Liver (tissue), 9 donors: ENCODE results near the gene CTBP1. TPM values are rescaled to one million over a fixed set of nuclear protein-coding genes. Genes with fewer than 3 reads are reported as not detected.

Source experiments
- DNase-seq: peaks from one replicate; pipeline ENCODE4 v3.0.0-alpha.2; 2017; ENCODE audit warnings: low spot score
- H3K27ac ChIP-seq, 2 donors: one replicate each; pipeline ENCODE4 v1.7.0; 2013; ENCODE audit warnings: inconsistent platforms in 2 of 2, low read length in 2 of 2, control low read depth in 1 of 2, low read depth in 1 of 2, mild to moderate bottlenecking in 1 of 2
- H3K27me3 ChIP-seq, 4 donors: one replicate each; pipeline versions ENCODE4 v1.6.1 to v1.7.0; 2013; ENCODE audit warnings: low read length in 3 of 4, inconsistent platforms in 1 of 4, mild to moderate bottlenecking in 1 of 4, moderate library complexity in 1 of 4; ENCODE audit not compliant: control insufficient read depth in 4 of 4, insufficient read depth in 4 of 4
- H3K36me3 ChIP-seq, 4 donors: one replicate each; pipeline versions ENCODE4 v1.6.1 to v1.7.0; 2013; ENCODE audit warnings: low read length in 3 of 4, mild to moderate bottlenecking in 3 of 4, low read depth in 1 of 4, moderate library complexity in 1 of 4; ENCODE audit not compliant: control insufficient read depth in 4 of 4, insufficient read depth in 3 of 4
- H3K4me1 ChIP-seq, 4 donors: one replicate each; pipeline versions ENCODE4 v1.6.1 to v1.7.0; 2013; ENCODE audit warnings: low read length in 3 of 4, mild to moderate bottlenecking in 3 of 4, moderate library complexity in 1 of 4; ENCODE audit not compliant: control insufficient read depth in 4 of 4, insufficient read depth in 4 of 4
- H3K4me3 ChIP-seq, 3 donors: one replicate each; pipeline versions ENCODE4 v1.6.1 to v1.7.0; 2013; ENCODE audit warnings: low read length in 3 of 3, control low read depth in 1 of 3, low read depth in 1 of 3, mild to moderate bottlenecking in 1 of 3
- H3K9ac ChIP-seq, 2 donors: one replicate each; pipeline ENCODE4 v1.7.0; 2013; ENCODE audit warnings: low read length in 2 of 2, mild to moderate bottlenecking in 2 of 2, moderate library complexity in 2 of 2, control low read depth in 1 of 2, low read depth in 1 of 2
- H3K9me3 ChIP-seq, 4 donors: one replicate each; pipeline versions ENCODE4 v1.6.1 to v1.7.0; 2013; ENCODE audit warnings: low read length in 3 of 4; ENCODE audit not compliant: control insufficient read depth in 4 of 4
- FOXA2 ChIP-seq: IDR thresholded peaks from 2 replicates; pipeline ENCODE4 v1.6.1; 2016; ENCODE audit warnings: antibody characterized with exemption
- GABPA ChIP-seq, 2 donors: IDR thresholded peaks in 1 of 2; conservative IDR thresholded peaks in 1 of 2; 2 replicates each; pipeline ENCODE4 v1.6.1; 2016; ENCODE audit warnings: antibody characterized with exemption in 2 of 2, mild to moderate bottlenecking in 1 of 2, moderate library complexity in 1 of 2
- HNF4A ChIP-seq, 2 donors: conservative IDR thresholded peaks; 2 replicates each; pipeline ENCODE4 v1.6.1; 2016; ENCODE audit warnings: antibody characterized with exemption in 2 of 2, mild to moderate bottlenecking in 2 of 2
- HNF4G ChIP-seq: IDR thresholded peaks from 2 replicates; pipeline ENCODE4 v1.6.1; 2016; ENCODE audit warnings: antibody characterized with exemption
- JUND ChIP-seq, 2 donors: IDR thresholded peaks; 2 replicates each; pipeline ENCODE4 v1.6.1; 2016; ENCODE audit warnings: antibody characterized with exemption in 2 of 2
- NR2F2 ChIP-seq: IDR thresholded peaks from 2 replicates; pipeline ENCODE4 v1.6.1; 2016; ENCODE audit warnings: antibody characterized with exemption
- RAD21 ChIP-seq, 2 donors: IDR thresholded peaks; 2 replicates each; pipeline ENCODE4 v1.6.1; 2016; ENCODE audit warnings: antibody characterized with exemption in 2 of 2, mild to moderate bottlenecking in 2 of 2
- RXRA ChIP-seq, 2 donors: IDR thresholded peaks; 2 replicates each; pipeline ENCODE4 v1.6.1; 2017 to 2018; ENCODE audit warnings: antibody characterized with exemption in 2 of 2, mild to moderate bottlenecking in 1 of 2
- SP1 ChIP-seq: IDR thresholded peaks from 2 replicates; pipeline ENCODE4 v1.6.1; 2018; ENCODE audit warnings: antibody characterized with exemption, mild to moderate bottlenecking
- WGBS: extraction: QIAGEN DNeasy Blood & Tissue Kit; methylation state at CpG from one replicate; pipeline ENCODE4 v1.1.7; 2013; 5-methylcytosine and 5-hydroxymethylcytosine counted together
- polyA plus RNA-seq, 2 donors: library from polyadenylated mRNA; stranded (reverse) in 1 of 2; unstranded in 1 of 2; fragments of 200-250 nt in 1 of 2; fragments of >200 nt in 1 of 2; fragmentation: Nextera tagmentation in 1 of 2; extraction: Ambion mirVana in 1 of 2; gene quantifications; one replicate each; pipeline versions ENCODE4 v1.2.1 to v1.2.3, GENCODE V29; 2013 to 2015
- total RNA-seq, 2 donors: library from RNA; depleted of rRNA; stranded (reverse); fragments of >200 nt; gene quantifications; one replicate each; pipeline ENCODE4 v1.2.3, GENCODE V29; 2014
- TF ChIP-seq, protein P1 (sequence below): IDR thresholded peaks from 2 replicates; pipeline ENCODE4 v1.6.1; 2016; ENCODE audit warnings: antibody characterized with exemption
- TF ChIP-seq, protein P2 (sequence below): fragments of 150-350 bp; IDR thresholded peaks from 2 replicates; pipeline ENCODE4 v1.5.1; 2017; ENCODE audit warnings: improper control_type of control experiment, low read depth, low read length; ENCODE audit not compliant: missing input control
- TF ChIP-seq, protein P3 (sequence below): IDR thresholded peaks from 2 replicates; pipeline ENCODE4 v1.6.1; 2016; ENCODE audit warnings: antibody characterized with exemption, mild to moderate bottlenecking
- TF ChIP-seq, protein P4 (sequence below): IDR thresholded peaks from 2 replicates; pipeline ENCODE4 v1.6.1; 2016; ENCODE audit warnings: antibody characterized with exemption
- donor health status: healthy.
- donor health status: healthy.
- donor health status: healthy.
- donor health status: healthy.
- donor health status: healthy.

CTBP1 gene
- total and polyA plus RNA-seq, 4 donors, result 27.5 to 156 (median 79.5) TPM

DNA sequence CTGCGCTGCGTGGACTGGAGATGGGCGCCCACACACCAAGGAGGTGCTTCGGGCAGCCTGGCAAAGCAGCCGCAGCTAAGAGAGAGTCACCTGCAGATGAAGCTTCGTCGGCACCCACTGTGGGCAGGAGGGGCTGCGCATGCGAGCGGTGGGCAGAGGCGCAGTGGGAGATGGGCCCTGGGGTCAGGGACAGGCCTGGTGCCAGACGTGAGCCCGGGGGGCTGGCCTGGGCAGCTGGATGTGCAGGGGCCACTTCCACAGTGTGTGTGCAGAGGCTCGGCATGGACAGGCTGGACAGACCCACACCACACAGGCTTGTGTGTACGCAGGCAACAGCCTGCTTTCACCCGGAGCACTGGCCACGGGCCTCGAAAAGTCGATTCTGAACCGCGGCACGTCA is 18.6 kb downstream of the CTBP1 start:
- Histone ChIP-seq H3K27ac (no peak overlapping the region), H3K4me1 (peaks cover 0 to 22% (median 3%) of the 10 kb centered on the region in 4 donors), H3K27me3 (no peaks in the 10 kb centered on the region), H3K4me3 (no peak overlapping the region), H3K9ac (no peak overlapping the region), H3K36me3 (peaks cover 16 to 58% (median 31%) of the 10 kb centered on the region in 4 donors), H3K9me3 (no peaks in the 10 kb centered on the region)
- TF ChIP-seq, protein P1, sequence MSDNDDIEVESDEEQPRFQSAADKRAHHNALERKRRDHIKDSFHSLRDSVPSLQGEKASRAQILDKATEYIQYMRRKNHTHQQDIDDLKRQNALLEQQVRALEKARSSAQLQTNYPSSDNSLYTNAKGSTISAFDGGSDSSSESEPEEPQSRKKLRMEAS, result no peak
- no peak for TF ChIP-seq RXRA (IDR thresholded peaks at IDR 0.05)
- TF ChIP-seq HNF4G, result no peak
- no peak for TF ChIP-seq RAD21 (IDR thresholded peaks at IDR 0.05)
- TF ChIP-seq NR2F2, result no peak
- TF ChIP-seq SP1, result no peak
- no peak for TF ChIP-seq GABPA (IDR thresholded peaks at IDR 0.05 in 1 of 2, conservative IDR thresholded peaks at IDR 0.05 in 1 of 2)
- 98% methylated on average over 22 of the region's 22 CpGs for WGBS
- no peak for DNase-seq

DNA sequence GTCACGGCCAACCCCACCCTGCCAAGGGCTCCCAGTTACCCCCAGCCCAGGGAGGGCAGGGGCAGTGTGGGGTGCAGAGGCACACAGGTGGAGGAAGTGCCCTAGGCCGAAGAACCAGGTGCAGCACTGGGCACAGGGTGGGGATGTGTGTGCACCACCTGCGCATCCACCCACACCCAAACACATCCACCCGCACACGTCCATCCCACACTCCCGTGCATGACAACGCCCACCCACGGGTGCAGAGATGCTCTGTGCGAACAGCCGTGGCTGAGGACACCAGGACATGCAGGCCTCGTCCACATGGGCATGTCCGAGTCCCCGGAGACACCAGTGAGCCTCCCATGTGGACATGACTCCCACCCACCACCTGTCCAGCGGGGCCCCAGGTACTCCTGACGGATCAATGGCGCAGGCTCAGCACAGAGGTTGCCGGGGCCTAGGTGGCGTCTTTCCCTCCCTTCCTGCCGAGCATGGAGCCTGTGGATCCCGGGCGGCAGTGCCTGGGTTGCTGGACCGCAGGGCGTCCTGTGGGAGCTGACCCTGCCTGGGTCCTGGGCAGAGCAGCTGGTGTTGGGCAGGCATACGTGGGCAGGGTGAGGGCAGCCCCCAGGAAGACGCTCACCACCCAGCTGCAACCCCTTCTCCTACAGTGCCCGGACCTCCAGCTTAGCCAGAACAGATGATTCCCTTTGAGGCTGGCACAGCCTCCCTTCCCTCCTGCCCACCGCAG is 19.6 kb downstream of the CTBP1 start:
- H3K27ac ChIP-seq, result no peak overlapping the region
- no peaks in the 10 kb centered on the region for H3K9me3 ChIP-seq
- H3K4me3 ChIP-seq, result no peak overlapping the region
- peaks cover 0 to 15% (median 0%) of the 10 kb centered on the region in 4 donors for H3K4me1 ChIP-seq
- no peak overlapping the region for H3K9ac ChIP-seq
- H3K36me3 ChIP-seq, result peaks cover 22 to 59% (median 29%) of the 10 kb centered on the region in 4 donors
- 96% methylated on average over 27 of the region's 27 CpGs for WGBS
- TF ChIP-seq GABPA (IDR thresholded peaks at IDR 0.05 in 1 of 2, conservative IDR thresholded peaks at IDR 0.05 in 1 of 2) (no peak), JUND (IDR thresholded peaks at IDR 0.05) (no peak), FOXA2 (no peak), NR2F2 (no peak), RXRA (IDR thresholded peaks at IDR 0.05) (no peak), HNF4A (conservative IDR thresholded peaks at IDR 0.05) (no peak), HNF4G (no peak), RAD21 (IDR thresholded peaks at IDR 0.05) (no peak)
- TF ChIP-seq, protein P1, result no peak
- TF ChIP-seq, protein P2, sequence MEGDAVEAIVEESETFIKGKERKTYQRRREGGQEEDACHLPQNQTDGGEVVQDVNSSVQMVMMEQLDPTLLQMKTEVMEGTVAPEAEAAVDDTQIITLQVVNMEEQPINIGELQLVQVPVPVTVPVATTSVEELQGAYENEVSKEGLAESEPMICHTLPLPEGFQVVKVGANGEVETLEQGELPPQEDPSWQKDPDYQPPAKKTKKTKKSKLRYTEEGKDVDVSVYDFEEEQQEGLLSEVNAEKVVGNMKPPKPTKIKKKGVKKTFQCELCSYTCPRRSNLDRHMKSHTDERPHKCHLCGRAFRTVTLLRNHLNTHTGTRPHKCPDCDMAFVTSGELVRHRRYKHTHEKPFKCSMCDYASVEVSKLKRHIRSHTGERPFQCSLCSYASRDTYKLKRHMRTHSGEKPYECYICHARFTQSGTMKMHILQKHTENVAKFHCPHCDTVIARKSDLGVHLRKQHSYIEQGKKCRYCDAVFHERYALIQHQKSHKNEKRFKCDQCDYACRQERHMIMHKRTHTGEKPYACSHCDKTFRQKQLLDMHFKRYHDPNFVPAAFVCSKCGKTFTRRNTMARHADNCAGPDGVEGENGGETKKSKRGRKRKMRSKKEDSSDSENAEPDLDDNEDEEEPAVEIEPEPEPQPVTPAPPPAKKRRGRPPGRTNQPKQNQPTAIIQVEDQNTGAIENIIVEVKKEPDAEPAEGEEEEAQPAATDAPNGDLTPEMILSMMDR, result no peak
- TF ChIP-seq, protein P3, sequence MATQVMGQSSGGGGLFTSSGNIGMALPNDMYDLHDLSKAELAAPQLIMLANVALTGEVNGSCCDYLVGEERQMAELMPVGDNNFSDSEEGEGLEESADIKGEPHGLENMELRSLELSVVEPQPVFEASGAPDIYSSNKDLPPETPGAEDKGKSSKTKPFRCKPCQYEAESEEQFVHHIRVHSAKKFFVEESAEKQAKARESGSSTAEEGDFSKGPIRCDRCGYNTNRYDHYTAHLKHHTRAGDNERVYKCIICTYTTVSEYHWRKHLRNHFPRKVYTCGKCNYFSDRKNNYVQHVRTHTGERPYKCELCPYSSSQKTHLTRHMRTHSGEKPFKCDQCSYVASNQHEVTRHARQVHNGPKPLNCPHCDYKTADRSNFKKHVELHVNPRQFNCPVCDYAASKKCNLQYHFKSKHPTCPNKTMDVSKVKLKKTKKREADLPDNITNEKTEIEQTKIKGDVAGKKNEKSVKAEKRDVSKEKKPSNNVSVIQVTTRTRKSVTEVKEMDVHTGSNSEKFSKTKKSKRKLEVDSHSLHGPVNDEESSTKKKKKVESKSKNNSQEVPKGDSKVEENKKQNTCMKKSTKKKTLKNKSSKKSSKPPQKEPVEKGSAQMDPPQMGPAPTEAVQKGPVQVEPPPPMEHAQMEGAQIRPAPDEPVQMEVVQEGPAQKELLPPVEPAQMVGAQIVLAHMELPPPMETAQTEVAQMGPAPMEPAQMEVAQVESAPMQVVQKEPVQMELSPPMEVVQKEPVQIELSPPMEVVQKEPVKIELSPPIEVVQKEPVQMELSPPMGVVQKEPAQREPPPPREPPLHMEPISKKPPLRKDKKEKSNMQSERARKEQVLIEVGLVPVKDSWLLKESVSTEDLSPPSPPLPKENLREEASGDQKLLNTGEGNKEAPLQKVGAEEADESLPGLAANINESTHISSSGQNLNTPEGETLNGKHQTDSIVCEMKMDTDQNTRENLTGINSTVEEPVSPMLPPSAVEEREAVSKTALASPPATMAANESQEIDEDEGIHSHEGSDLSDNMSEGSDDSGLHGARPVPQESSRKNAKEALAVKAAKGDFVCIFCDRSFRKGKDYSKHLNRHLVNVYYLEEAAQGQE, result no peak
- TF ChIP-seq, protein P4, sequence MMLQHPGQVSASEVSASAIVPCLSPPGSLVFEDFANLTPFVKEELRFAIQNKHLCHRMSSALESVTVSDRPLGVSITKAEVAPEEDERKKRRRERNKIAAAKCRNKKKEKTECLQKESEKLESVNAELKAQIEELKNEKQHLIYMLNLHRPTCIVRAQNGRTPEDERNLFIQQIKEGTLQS, result no peak
- DNase-seq, result no peak
- no peaks in the 10 kb centered on the region for H3K27me3 ChIP-seq
